K562 (cell line): ENCODE data around the gene METAP2. TPM values are rescaled to one million over a fixed set of nuclear protein-coding genes. Genes with fewer than 3 reads are reported as not detected.
A peak's percentile ranks its signal among the peaks of the same experiment; 100 is the strongest.

Experiments used
- ATAC-seq: fragments of 200-7000 bp; cut with Tn5 transposase; 3 replicates; pipeline ENCODE4 v1.9.1; 2020; ENCODE audit warnings: moderate library complexity
- BruUV-seq: library from RNA; stranded (reverse); fragments of 400-500 nt; replicated peaks from 2 replicates; lab custom pipeline; 2021; lab: Mats Ljungman, UMichigan
- CTCF ChIA-PET: fragments of 300-600 bp; formaldehyde crosslinking; extraction: SDS; loops from one replicate; lab custom pipeline; 2021; ENCODE audit warnings: low intra/inter-chr PET ratio; lab: Yijun Ruan, JAX
- POLR2A ChIA-PET: fragments of 300-600, 350-650 bp; sonication (Branson Sonifier 250); formaldehyde crosslinking; extraction: SDS; loops from one replicate; lab custom pipeline; 2021; ENCODE audit warnings: antibody characterized with exemption, inconsistent platforms; lab: Yijun Ruan, JAX
- DNase-seq, 4 experiments: peaks; one replicate each; pipeline versions ENCODE4 v3.0.0 to v3.0.0-alpha.2; 2011 to 2018; ENCODE audit warnings: low spot score in 3 of 4, mixed read lengths in 3 of 4; ENCODE audit errors: extremely low read depth in 1 of 4
- FAIRE-seq: peaks from 2 replicates; lab custom pipeline; 2011; peaks lifted over from hg19 to GRCh38; lab: Jason Lieb, UNC
- H2AFZ ChIP-seq: 2 replicates; pipeline ENCODE4 v1.6.0; 2011; ENCODE audit warnings: low read depth, low read length, control low read depth, inconsistent platforms
- H3K27ac ChIP-seq: fragments of 200-600 bp; 3 replicates; pipeline ENCODE4 v1.8.0; 2011; ENCODE audit warnings: low read depth, mild to moderate bottlenecking, control low read depth, inconsistent platforms, low read length, moderate library complexity, mixed read lengths; ENCODE audit errors: extremely low read depth
- H3K27me3 ChIP-seq, 2 experiments: fragments of 300-600 bp in 1 of 2; 2 replicates in 1 of 2; 3 replicates in 1 of 2; pipeline versions ENCODE4 v1.6.0 to v1.8.0; 2011; ENCODE audit warnings: inconsistent platforms in 2 of 2, low read length in 2 of 2, mild to moderate bottlenecking in 1 of 2, mixed read lengths in 1 of 2, moderate library complexity in 1 of 2; ENCODE audit not compliant: control insufficient read depth in 2 of 2, insufficient read depth in 2 of 2
- H3K36me3 ChIP-seq: fragments of 300-600 bp; 3 replicates; pipeline ENCODE4 v1.8.0; 2011; ENCODE audit warnings: mild to moderate bottlenecking, low read length, inconsistent platforms; ENCODE audit not compliant: control insufficient read depth, insufficient read depth
- H3K4me1 ChIP-seq, 2 experiments: fragments of 200-600 bp in 1 of 2; replicated peaks in 1 of 2; 2 replicates in 1 of 2; 3 replicates in 1 of 2; pipeline versions ENCODE4 v1.5.1 to v1.8.0; 2011; ENCODE audit warnings: inconsistent platforms in 2 of 2, low read length in 2 of 2, mild to moderate bottlenecking in 1 of 2, mixed read lengths in 1 of 2, moderate library complexity in 1 of 2; ENCODE audit not compliant: control insufficient read depth in 2 of 2, insufficient read depth in 2 of 2
- H3K4me2 ChIP-seq: 2 replicates; pipeline ENCODE4 v1.6.1; 2011; ENCODE audit warnings: low read length, control low read depth, inconsistent platforms, mixed read lengths; ENCODE audit not compliant: insufficient read depth
- H3K4me3 ChIP-seq: fragments of 200-600 bp; sonication (generic), shearing (Covaris generic); 2 replicates; pipeline ENCODE4 v1.5.1; 2016; ENCODE audit warnings: control low read depth, inconsistent platforms
- H3K79me2 ChIP-seq: fragments of 200-600 bp; 3 replicates; pipeline ENCODE4 v1.8.0; 2011; ENCODE audit warnings: low read length, inconsistent platforms; ENCODE audit not compliant: control insufficient read depth, insufficient read depth
- H3K9ac ChIP-seq, 2 experiments: 2 replicates each; pipeline versions ENCODE4 v1.6.0 to v1.6.1; 2011; ENCODE audit warnings: low read depth in 2 of 2, low read length in 2 of 2, control low read depth in 1 of 2, inconsistent platforms in 1 of 2, mild to moderate bottlenecking in 1 of 2, mixed read lengths in 1 of 2; ENCODE audit not compliant: insufficient read depth in 1 of 2
- H3K9me1 ChIP-seq: one replicate; pipeline ENCODE4 v1.6.0; 2011; ENCODE audit warnings: inconsistent platforms, mild to moderate bottlenecking, low read length, moderate library complexity; ENCODE audit not compliant: control insufficient read depth, insufficient read depth
- H3K9me3 ChIP-seq: replicated peaks from 2 replicates; pipeline ENCODE4 v1.5.1; 2011; ENCODE audit warnings: low read depth, low read length, inconsistent platforms; ENCODE audit not compliant: control insufficient read depth, insufficient read depth
- H4K20me1 ChIP-seq: replicated peaks from 2 replicates; pipeline ENCODE4 v1.6.1; 2011; ENCODE audit warnings: low read length, inconsistent platforms, mixed read lengths; ENCODE audit not compliant: control insufficient read depth, insufficient read depth
- DACH1 ChIP-seq: fragments of 450-650 bp; IDR thresholded peaks from 2 replicates; pipeline ENCODE4 v1.6.1; 2018; ENCODE audit not compliant: partially characterized antibody
- E2F1 ChIP-seq: sonication (generic); formaldehyde crosslinking; IDR thresholded peaks from 2 replicates; pipeline ENCODE4 v1.8.1; 2023; ENCODE audit warnings: mild to moderate bottlenecking, missing genetic modification reagents, moderate library complexity
- L3MBTL2 ChIP-seq: fragments of 450-650 bp; IDR thresholded peaks from 2 replicates; pipeline ENCODE4 v1.6.1; 2016; ENCODE audit warnings: mild to moderate bottlenecking, moderate library complexity
- MGA ChIP-seq: fragments of 450-650 bp; IDR thresholded peaks from 2 replicates; pipeline ENCODE4 v1.6.1; 2016; ENCODE audit warnings: mild to moderate bottlenecking, moderate library complexity
- MTA3 ChIP-seq: fragments of 450-650 bp; formaldehyde crosslinking; IDR thresholded peaks from 2 replicates; pipeline ENCODE4 v1.6.1; 2017; ENCODE audit warnings: mild to moderate bottlenecking, borderline replicate concordance
- U2AF1 ChIP-seq: fragments of 200-400 bp; formaldehyde crosslinking; optimal IDR thresholded peaks from 2 replicates; pipeline ENCODE3; 2017; ENCODE audit warnings: mild to moderate bottlenecking, low read depth, low read length, moderate library complexity
- ZBTB17 ChIP-seq: fragments of 450-650 bp; formaldehyde crosslinking; IDR thresholded peaks from 2 replicates; pipeline ENCODE4 v1.4.0; 2020; ENCODE audit warnings: mild to moderate bottlenecking
- WGBS: fragments of 100-300 bp; shearing (Covaris generic); methylation state at CpG from one replicate; pipeline ENCODE4 v1.1.6; 2016; ENCODE audit warnings: low coverage, mixed read lengths; ENCODE audit not compliant: insufficient coverage; ENCODE audit errors: missing lambda C conversion rate; 5-methylcytosine and 5-hydroxymethylcytosine counted together
- in situ Hi-C: fragments of 300-500 bp; cut with MboI; formaldehyde crosslinking; loops from 4 replicates; pipeline ENCODE4 v1.15.0; 2018; ENCODE audit warnings: inconsistent platforms, mixed read lengths
- intact Hi-C: fragments of 100-400 bp; cut with micrococcal nuclease; formaldehyde crosslinking; loops from 2 replicates; pipeline ENCODE4 v1.14.2; 2022
- polyA plus RNA-seq, 8 experiments: library from polyadenylated mRNA; depleted of rRNA in 4 of 8; stranded (reverse) in 5 of 8; unstranded in 3 of 8; fragments of >200 nt; fragmentation: Nextera tagmentation in 2 of 8; fragmentation: Illumina TruSeq in 1 of 8; extraction: Ambion mirVana in 2 of 8; extraction: Trizol in 1 of 8; gene quantifications; 2 replicates each; pipeline versions ENCODE4 v1.2.1 to v1.2.3, GENCODE V29; 2011 to 2014; ENCODE audit warnings: inconsistent platforms in 1 of 8, missing spikeins in 1 of 8
- total RNA-seq, 7 experiments: library from RNA; depleted of rRNA in 6 of 7; stranded (reverse); fragments of >200 nt in 6 of 7; fragmentation: Illumina TruSeq in 2 of 7; extraction: Trizol in 2 of 7; gene quantifications; 2 replicates each; pipeline versions ENCODE4 v1.2.1 to v1.2.3, GENCODE V29; 2011 to 2021; ENCODE audit warnings: low replicate concordance in 1 of 7

METAP2 gene
- total and polyA plus RNA-seq, 9 of the 15 experiments (the other 6 are each of a cell fraction or from before 2014, with no cell fraction given), result 75.5 to 205 (median 164) TPM

GRCh38 chr12:95547522-95548055 lies 73.6 kb downstream of the METAP2 start (continued):
- no peak for TF ChIP-seq E2F1 (CRISPR knock-in tag)

GRCh38 chr12:95548056-95548538 lies 74.1 kb downstream of the METAP2 start:
- WGBS, result 8% methylated on average over 16 of the region's 50 CpGs
- intact Hi-C loops, result no loop called here
- H3K9ac ChIP-seq, result peak overlapping the region; percentile 67 to 89
- ChIA-PET POLR2A (interaction anchor here (0.7 kb wide), 1 partner anchor 222 kb away, joined by 3 read pairs; no protein-coding TSS in a partner anchor), CTCF (no interaction called here)
- peaks cover 4% of the 10 kb centered on the region; the same call in 1 of the 3 replicates for H3K79me2 ChIP-seq
- DNase-seq, result peak; percentile 15 to 37 (median 24)
- H3K27me3 ChIP-seq, result 0 out of 5 replicates have a peak, but pooled peaks cover 0 to 3% of the 10 kb centered on the region in 2 experiments
- H4K20me1 ChIP-seq, result no peaks in the 10 kb centered on the region
- peak overlapping the region; percentile 60 for H2AFZ ChIP-seq
- H3K4me2 ChIP-seq, result peak overlapping the region; percentile 74
- no peak for FAIRE-seq
- in situ Hi-C loops, result no loop called here
- peak overlapping the region; percentile 64 for H3K27ac ChIP-seq
- H3K9me3 ChIP-seq, result peaks cover 8% of the 10 kb centered on the region; the same call in 1 of the 2 replicates
- BruUV-seq, result no TSS peak
- peak overlapping the region; percentile 60 for H3K4me3 ChIP-seq
- peak; percentile 62 for ATAC-seq
- H3K36me3 ChIP-seq, result no peaks in the 10 kb centered on the region
- H3K4me1 ChIP-seq, result peaks cover 0 to 12% of the 10 kb centered on the region in 2 experiments; a peak in 3 of 5 replicates
- no peaks in the 10 kb centered on the region for H3K9me1 ChIP-seq
- TF ChIP-seq MTA3 (no peak), U2AF1 (peak; percentile 38), MGA (peak; percentile 62), L3MBTL2 (peak; percentile 34; the same call in 1 of the 2 replicates), ZBTB17 (CRISPR knock-in tag) (peak; percentile 36; the same call in 1 of the 2 replicates), DACH1 (no peak)
